Mucosa of descending colon (tissue), 3 donors: Measurements from ENCODE around the gene RPL34. TPM values are rescaled to one million over a fixed set of nuclear protein-coding genes. Genes with fewer than 3 reads are reported as not detected.

ENCODE experiments used
- ATAC-seq: fragments of 200-7000 bp; cut with Tn5 transposase; one replicate; pipeline ENCODE4 v1.9.1; 2020; ENCODE audit warnings: mild to moderate bottlenecking, moderate library complexity
- DNase-seq, 3 donors: peaks; one replicate each; pipeline ENCODE4 v3.0.0-alpha.2; 2020
- H3K36me3 ChIP-seq: fragments of 200-600 bp; one replicate; pipeline ENCODE4 v1.8.0; 2021; ENCODE audit warnings: low read depth, mild to moderate bottlenecking
- H3K4me1 ChIP-seq: fragments of 200-600 bp; one replicate; pipeline ENCODE4 v1.8.0; 2021; ENCODE audit warnings: low read depth, mild to moderate bottlenecking
- H3K4me3 ChIP-seq: fragments of 200-600 bp; one replicate; pipeline ENCODE4 v1.8.0; 2021; ENCODE audit warnings: mild to moderate bottlenecking
- H3K9me3 ChIP-seq: fragments of 200-600 bp; one replicate; pipeline ENCODE4 v1.8.0; 2021; ENCODE audit warnings: mild to moderate bottlenecking
- intact Hi-C, 2 donors: fragments of 100-400 bp; cut with DNase I in 1 of 2; cut with micrococcal nuclease in 1 of 2; formaldehyde crosslinking; loops; one replicate each; pipeline versions ENCODE4 v1.11.0 to v1.11.1; 2022; cut with DNase I, micrococcal nuclease
- total RNA-seq, 3 donors: library from RNA; stranded (reverse); fragmentation: NEBNext Ultra II Directional in 2 of 3; extraction: Animal tissue kit (Norgen Biotek cat#: 25700) in 2 of 3; gene quantifications; one replicate each; pipeline versions ENCODE4 v1.2.1 to v1.2.4, GENCODE V29; 2021 to 2023
- TF ChIP-seq, protein P1 (sequence below): fragments of 200-600 bp; IDR thresholded peaks from one replicate; pipeline ENCODE4 v1.8.0; 2022; ENCODE audit warnings: antibody characterized with exemption, mild to moderate bottlenecking
- donor health status: DM: no; HTN: no; CAD: no; lungs with moderate emphysema.
- donor health status: DM: no; HTN: no; CAD: no.
- donor health status: DM: no; HTN: yes; CAD: no.

The RPL34 gene
- total RNA-seq, 3 donors from 2014 or later: 835 to 932 (median 883) TPM

DNA sequence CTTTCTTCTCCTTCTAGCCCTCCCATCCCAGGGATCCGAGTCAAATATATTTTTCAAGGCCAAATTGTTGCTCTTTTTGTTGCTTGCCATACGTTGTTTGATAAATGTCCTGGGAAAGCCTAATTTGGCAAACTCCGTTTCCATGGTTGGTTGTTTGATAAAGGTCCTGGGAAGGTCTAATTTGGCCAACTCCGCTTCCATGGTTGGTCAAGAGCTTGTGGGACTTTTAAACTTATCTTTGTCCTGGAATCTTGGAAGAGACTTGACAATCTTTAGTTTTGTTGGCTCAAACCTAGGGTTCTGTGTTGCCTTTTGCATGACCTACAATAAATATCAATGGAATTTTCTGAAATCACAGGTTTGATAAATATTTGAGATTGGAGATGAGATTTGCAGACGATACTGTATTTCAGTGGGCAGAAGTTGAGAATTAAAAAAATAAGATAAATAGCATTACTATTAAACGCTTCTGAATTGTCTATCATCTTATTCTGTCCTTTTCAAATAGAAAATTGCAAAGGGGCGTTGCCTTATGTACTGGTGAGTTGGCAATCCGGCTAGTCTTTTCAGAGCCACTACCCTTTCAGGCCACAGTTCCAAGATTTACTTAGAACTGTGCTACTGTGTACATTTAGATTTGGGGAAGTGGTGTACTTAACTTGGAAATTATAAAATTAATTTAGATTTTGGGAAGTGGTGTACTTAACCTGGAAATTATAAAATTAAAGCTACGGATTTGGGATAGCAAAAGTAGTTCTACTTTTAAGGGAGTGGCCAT is 30.8 kb downstream of the RPL34 start:
- TF ChIP-seq, protein P1, sequence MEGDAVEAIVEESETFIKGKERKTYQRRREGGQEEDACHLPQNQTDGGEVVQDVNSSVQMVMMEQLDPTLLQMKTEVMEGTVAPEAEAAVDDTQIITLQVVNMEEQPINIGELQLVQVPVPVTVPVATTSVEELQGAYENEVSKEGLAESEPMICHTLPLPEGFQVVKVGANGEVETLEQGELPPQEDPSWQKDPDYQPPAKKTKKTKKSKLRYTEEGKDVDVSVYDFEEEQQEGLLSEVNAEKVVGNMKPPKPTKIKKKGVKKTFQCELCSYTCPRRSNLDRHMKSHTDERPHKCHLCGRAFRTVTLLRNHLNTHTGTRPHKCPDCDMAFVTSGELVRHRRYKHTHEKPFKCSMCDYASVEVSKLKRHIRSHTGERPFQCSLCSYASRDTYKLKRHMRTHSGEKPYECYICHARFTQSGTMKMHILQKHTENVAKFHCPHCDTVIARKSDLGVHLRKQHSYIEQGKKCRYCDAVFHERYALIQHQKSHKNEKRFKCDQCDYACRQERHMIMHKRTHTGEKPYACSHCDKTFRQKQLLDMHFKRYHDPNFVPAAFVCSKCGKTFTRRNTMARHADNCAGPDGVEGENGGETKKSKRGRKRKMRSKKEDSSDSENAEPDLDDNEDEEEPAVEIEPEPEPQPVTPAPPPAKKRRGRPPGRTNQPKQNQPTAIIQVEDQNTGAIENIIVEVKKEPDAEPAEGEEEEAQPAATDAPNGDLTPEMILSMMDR: no peak
- Histone ChIP-seq H3K9me3 (no peaks in the 10 kb centered on the region), H3K4me3 (peak overlapping the region; percentile 56), H3K36me3 (no peaks in the 10 kb centered on the region), H3K4me1 (no peaks in the 10 kb centered on the region)
- ATAC-seq (peak; percentile 45), DNase-seq (peak in 1 of 3 donors; percentile 21)
- intact Hi-C loops: no loop called here

- no peak for ATAC-seq
- H3K4me3 ChIP-seq: no peak overlapping the region
- H3K9me3 ChIP-seq: no peaks in the 10 kb centered on the region
- no peaks in the 10 kb centered on the region for H3K36me3 ChIP-seq
- H3K4me1 ChIP-seq: no peaks in the 10 kb centered on the region
- intact Hi-C loops: no loop called here
- DNase-seq: no peak
- TF ChIP-seq, protein P1: no peak
Observed at GRCh38 chr4:108662629-108663028, 42.3 kb downstream of the RPL34 start.

GRCh38 chr4:108674356-108674977 is 54.1 kb downstream of the RPL34 start:
- no peaks in the 10 kb centered on the region for H3K36me3 ChIP-seq
- intact Hi-C loops: no loop called here
- TF ChIP-seq, protein P1: no peak
- DNase-seq: no peak
- no peak overlapping the region for H3K4me3 ChIP-seq
- H3K4me1 ChIP-seq: no peaks in the 10 kb centered on the region
- ATAC-seq: no peak
- no peaks in the 10 kb centered on the region for H3K9me3 ChIP-seq

Other genes starting within 250 kb of the RPL34 start
- gene OSTC, start 30.0 kb downstream of the RPL34 start, total RNA-seq: 10 to 100 TPM; 48.7 to 75.0 (median 51.5) TPM
- not detected for gene ETNPPL, start 142.5 kb downstream of the RPL34 start, total RNA-seq